GM23338 (cell line): Measurements from ENCODE around the gene ANKRD40CL. TPM values are rescaled to one million over a fixed set of nuclear protein-coding genes. Genes with fewer than 3 reads are reported as not detected.

Experiments
- ATAC-seq: fragments of 200-7000 bp; cut with Tn5 transposase; 3 replicates; pipeline ENCODE4 v1.9.1; 2020
- DNase-seq: peaks from one replicate; pipeline ENCODE4 v3.0.0-alpha.2; 2015; ENCODE audit warnings: low spot score
- H2AFZ ChIP-seq: fragments of 200-600 bp; sonication (generic); 2 replicates; pipeline ENCODE4 v1.8.0; 2016; ENCODE audit warnings: antibody characterized with exemption, mild to moderate bottlenecking, moderate library complexity
- H3F3A ChIP-seq: fragments of 200-600 bp; sonication (generic); replicated peaks from 2 replicates; pipeline ENCODE4 v1.8.0; 2017; ENCODE audit warnings: antibody characterized with exemption, mixed run types, low read depth
- H3K27ac ChIP-seq: fragments of 200-600 bp; sonication (generic); 2 replicates; pipeline ENCODE4 v1.6.1; 2016; ENCODE audit warnings: low read depth
- H3K27me3 ChIP-seq: fragments of 200-600 bp; sonication (generic); 2 replicates; pipeline ENCODE4 v1.8.0; 2016; ENCODE audit warnings: mild to moderate bottlenecking, mixed run types, moderate library complexity; ENCODE audit not compliant: insufficient read depth
- H3K36me3 ChIP-seq: fragments of 200-600 bp; sonication (generic); 2 replicates; pipeline ENCODE4 v1.8.0; 2016; ENCODE audit warnings: mild to moderate bottlenecking; ENCODE audit not compliant: insufficient read depth
- H3K4me1 ChIP-seq: fragments of 200-600 bp; sonication (generic); 2 replicates; pipeline ENCODE4 v1.8.0; 2016; ENCODE audit warnings: mild to moderate bottlenecking, moderate library complexity; ENCODE audit not compliant: insufficient read depth
- H3K4me2 ChIP-seq: fragments of 200-600 bp; sonication (generic); 2 replicates; pipeline ENCODE4 v1.7.1; 2017; ENCODE audit warnings: mixed run types
- H3K4me3 ChIP-seq: fragments of 200-600 bp; sonication (generic); 2 replicates; pipeline ENCODE4 v1.6.1; 2016; ENCODE audit warnings: mixed run types
- H3K79me2 ChIP-seq: fragments of 200-600 bp; sonication (generic); replicated peaks from 2 replicates; pipeline ENCODE4 v1.8.0; 2017; ENCODE audit warnings: mild to moderate bottlenecking; ENCODE audit not compliant: insufficient read depth
- H3K9me2 ChIP-seq: fragments of 200-600 bp; sonication (generic); 2 replicates; pipeline ENCODE4 v1.8.0; 2017; ENCODE audit not compliant: insufficient read depth
- H4K20me1 ChIP-seq: fragments of 200-600 bp; sonication (generic); replicated peaks from 2 replicates; pipeline ENCODE4 v1.8.0; 2017; ENCODE audit warnings: mild to moderate bottlenecking; ENCODE audit not compliant: insufficient read depth
- H3K27ac Mint-ChIP-seq: 2 replicates; pipeline ENCODE4 v1.8.0; 2020; ENCODE audit warnings: inconsistent platforms, mild to moderate bottlenecking, moderate library complexity, mixed read lengths
- H3K27me3 Mint-ChIP-seq: 3 replicates; pipeline ENCODE4 v1.8.0; 2022; ENCODE audit warnings: low read depth, mild to moderate bottlenecking, moderate library complexity, mixed read lengths, inconsistent platforms; ENCODE audit not compliant: insufficient read depth, poor library complexity
- H3K36me3 Mint-ChIP-seq: 3 replicates; pipeline ENCODE4 v1.8.0; 2021; ENCODE audit warnings: low read depth, mild to moderate bottlenecking, inconsistent platforms, moderate library complexity, mixed read lengths
- H3K4me1 Mint-ChIP-seq: 3 replicates; pipeline ENCODE4 v1.8.0; 2020; ENCODE audit warnings: mild to moderate bottlenecking, inconsistent platforms, mixed read lengths
- H3K4me3 Mint-ChIP-seq: 3 replicates; pipeline ENCODE4 v1.8.0; 2021; ENCODE audit warnings: moderate library complexity, mild to moderate bottlenecking, inconsistent platforms, mixed read lengths
- H3K9me3 Mint-ChIP-seq: 3 replicates; pipeline ENCODE4 v1.8.0; 2020; ENCODE audit warnings: moderate library complexity, mild to moderate bottlenecking, inconsistent platforms, mixed read lengths
- CREB1 ChIP-seq: fragments of 250-450 bp; sonication (Bioruptor Pico); IDR thresholded peaks from 2 replicates; pipeline ENCODE4 v1.5.0; 2020; ENCODE audit warnings: low read depth, mild to moderate bottlenecking, moderate library complexity
- EZH2phosphoT487 ChIP-seq: fragments of 200-600 bp; sonication (generic); IDR thresholded peaks from one replicate; pipeline ENCODE4 v1.8.1; 2018; ENCODE audit warnings: antibody characterized with exemption; ENCODE audit not compliant: unreplicated experiment
- JUNB ChIP-seq: IDR thresholded peaks from one replicate; pipeline ENCODE4 v1.6.1; 2016; ENCODE audit warnings: antibody characterized with exemption; ENCODE audit not compliant: unreplicated experiment
- NANOG ChIP-seq: IDR thresholded peaks from 2 replicates; pipeline ENCODE4 v1.6.1; 2016; ENCODE audit warnings: antibody characterized with exemption, borderline replicate concordance
- POLR2AphosphoS5 ChIP-seq: IDR thresholded peaks from 2 replicates; pipeline ENCODE4 v1.6.1; 2016; ENCODE audit warnings: antibody characterized with exemption, low read depth
- ZNF331 ChIP-seq: fragments of 250-450 bp; sonication (Bioruptor Pico); IDR thresholded peaks from 2 replicates; pipeline ENCODE4 v1.5.0; 2020; ENCODE audit warnings: low read depth, mild to moderate bottlenecking, moderate library complexity
- polyA plus RNA-seq: library from polyadenylated mRNA; unstranded; fragments of >200 nt; fragmentation: Nextera tagmentation; extraction: Ambion mirVana; gene quantifications from 2 replicates; pipeline ENCODE4 v1.2.1, GENCODE V29; 2016
- total RNA-seq: library from RNA; depleted of rRNA; stranded (reverse); fragments of >200 nt; shearing (Covaris generic); gene quantifications from 2 replicates; pipeline ENCODE4 v1.2.3, GENCODE V29; 2014
- TF ChIP-seq, protein P1 (sequence below): fragments of 250-450 bp; sonication (Bioruptor Pico); IDR thresholded peaks from 2 replicates; pipeline ENCODE4 v1.5.0; 2020; ENCODE audit warnings: mild to moderate bottlenecking, moderate library complexity

ANKRD40CL gene
- total and polyA plus RNA-seq, 2 experiments from 2014 or later = not detected

DNA sequence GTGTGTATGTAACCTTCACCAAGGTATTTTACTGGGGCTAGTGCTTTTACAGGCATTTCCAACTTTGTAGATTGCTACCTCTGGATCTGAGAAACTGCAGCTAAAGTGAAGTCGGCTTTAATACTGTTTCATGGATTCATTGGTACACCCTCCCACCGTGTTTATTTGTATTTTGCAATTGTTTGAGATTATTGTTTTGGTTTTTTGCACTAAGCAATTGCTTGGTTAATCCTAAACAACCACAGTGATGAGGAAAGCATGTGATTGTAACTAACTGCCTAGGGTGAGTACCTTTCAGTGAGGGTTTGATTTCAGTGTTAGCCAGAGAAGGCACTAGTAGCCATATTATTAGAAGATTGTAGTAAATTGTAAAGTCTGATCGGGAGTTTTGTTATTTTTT is 44.6 kb downstream of the ANKRD40CL start (continued):
- TF ChIP-seq JUNB = no peak
- TF ChIP-seq EZH2phosphoT487 = no peak
- no peak for TF ChIP-seq ZNF331 (CRISPR knock-in tag)
- TF ChIP-seq, protein P1, sequence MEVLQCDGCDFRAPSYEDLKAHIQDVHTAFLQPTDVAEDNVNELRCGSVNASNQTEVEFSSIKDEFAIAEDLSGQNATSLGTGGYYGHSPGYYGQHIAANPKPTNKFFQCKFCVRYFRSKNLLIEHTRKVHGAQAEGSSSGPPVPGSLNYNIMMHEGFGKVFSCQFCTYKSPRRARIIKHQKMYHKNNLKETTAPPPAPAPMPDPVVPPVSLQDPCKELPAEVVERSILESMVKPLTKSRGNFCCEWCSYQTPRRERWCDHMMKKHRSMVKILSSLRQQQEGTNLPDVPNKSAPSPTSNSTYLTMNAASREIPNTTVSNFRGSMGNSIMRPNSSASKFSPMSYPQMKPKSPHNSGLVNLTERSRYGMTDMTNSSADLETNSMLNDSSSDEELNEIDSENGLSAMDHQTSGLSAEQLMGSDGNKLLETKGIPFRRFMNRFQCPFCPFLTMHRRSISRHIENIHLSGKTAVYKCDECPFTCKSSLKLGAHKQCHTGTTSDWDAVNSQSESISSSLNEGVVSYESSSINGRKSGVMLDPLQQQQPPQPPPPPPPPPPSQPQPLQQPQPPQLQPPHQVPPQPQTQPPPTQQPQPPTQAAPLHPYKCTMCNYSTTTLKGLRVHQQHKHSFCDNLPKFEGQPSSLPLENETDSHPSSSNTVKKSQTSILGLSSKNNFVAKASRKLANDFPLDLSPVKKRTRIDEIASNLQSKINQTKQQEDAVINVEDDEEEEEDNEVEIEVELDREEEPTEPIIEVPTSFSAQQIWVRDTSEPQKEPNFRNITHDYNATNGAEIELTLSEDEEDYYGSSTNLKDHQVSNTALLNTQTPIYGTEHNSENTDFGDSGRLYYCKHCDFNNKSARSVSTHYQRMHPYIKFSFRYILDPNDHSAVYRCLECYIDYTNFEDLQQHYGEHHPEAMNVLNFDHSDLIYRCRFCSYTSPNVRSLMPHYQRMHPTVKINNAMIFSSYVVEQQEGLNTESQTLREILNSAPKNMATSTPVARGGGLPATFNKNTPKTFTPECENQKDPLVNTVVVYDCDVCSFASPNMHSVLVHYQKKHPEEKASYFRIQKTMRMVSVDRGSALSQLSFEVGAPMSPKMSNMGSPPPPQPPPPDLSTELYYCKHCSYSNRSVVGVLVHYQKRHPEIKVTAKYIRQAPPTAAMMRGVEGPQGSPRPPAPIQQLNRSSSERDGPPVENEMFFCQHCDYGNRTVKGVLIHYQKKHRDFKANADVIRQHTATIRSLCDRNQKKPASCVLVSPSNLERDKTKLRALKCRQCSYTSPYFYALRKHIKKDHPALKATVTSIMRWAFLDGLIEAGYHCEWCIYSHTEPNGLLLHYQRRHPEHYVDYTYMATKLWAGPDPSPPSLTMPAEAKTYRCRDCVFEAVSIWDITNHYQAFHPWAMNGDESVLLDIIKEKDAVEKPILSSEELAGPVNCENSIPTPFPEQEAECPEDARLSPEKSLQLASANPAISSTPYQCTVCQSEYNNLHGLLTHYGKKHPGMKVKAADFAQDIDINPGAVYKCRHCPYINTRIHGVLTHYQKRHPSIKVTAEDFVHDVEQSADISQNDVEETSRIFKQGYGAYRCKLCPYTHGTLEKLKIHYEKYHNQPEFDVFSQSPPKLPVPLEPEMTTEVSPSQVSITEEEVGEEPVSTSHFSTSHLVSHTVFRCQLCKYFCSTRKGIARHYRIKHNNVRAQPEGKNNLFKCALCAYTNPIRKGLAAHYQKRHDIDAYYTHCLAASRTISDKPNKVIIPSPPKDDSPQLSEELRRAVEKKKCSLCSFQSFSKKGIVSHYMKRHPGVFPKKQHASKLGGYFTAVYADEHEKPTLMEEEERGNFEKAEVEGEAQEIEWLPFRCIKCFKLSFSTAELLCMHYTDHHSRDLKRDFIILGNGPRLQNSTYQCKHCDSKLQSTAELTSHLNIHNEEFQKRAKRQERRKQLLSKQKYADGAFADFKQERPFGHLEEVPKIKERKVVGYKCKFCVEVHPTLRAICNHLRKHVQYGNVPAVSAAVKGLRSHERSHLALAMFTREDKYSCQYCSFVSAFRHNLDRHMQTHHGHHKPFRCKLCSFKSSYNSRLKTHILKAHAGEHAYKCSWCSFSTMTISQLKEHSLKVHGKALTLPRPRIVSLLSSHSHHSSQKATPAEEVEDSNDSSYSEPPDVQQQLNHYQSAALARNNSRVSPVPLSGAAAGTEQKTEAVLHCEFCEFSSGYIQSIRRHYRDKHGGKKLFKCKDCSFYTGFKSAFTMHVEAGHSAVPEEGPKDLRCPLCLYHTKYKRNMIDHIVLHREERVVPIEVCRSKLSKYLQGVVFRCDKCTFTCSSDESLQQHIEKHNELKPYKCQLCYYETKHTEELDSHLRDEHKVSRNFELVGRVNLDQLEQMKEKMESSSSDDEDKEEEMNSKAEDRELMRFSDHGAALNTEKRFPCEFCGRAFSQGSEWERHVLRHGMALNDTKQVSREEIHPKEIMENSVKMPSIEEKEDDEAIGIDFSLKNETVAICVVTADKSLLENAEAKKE = no peak

GRCh38 chr17:50721194-50722010 is 45.9 kb downstream of the ANKRD40CL start:
- Histone ChIP-seq H4K20me1 (peaks cover 49% of the 10 kb centered on the region), H3K4me1 (peaks cover 21% of the 10 kb centered on the region), H3F3A (0 out of 2 replicates have a peak, but pooled peaks cover 6% of the 10 kb centered on the region), H3K4me3 (peak overlapping the region; percentile 68), H2AFZ (no peak overlapping the region), H3K79me2 (peaks cover 70% of the 10 kb centered on the region), H3K27ac (no peak overlapping the region), H3K27me3 (no peaks in the 10 kb centered on the region), H3K4me2 (peak overlapping the region; percentile 89), H3K36me3 (no peaks in the 10 kb centered on the region), H3K9me2 (no peaks in the 10 kb centered on the region)
- H3K4me1 Mint-ChIP-seq = peaks cover 17% of the 10 kb centered on the region; the same call in 2 of the 3 replicates
- ATAC-seq = no peak
- peak overlapping the region; percentile 2; the same call in 1 of the 2 replicates for H3K27ac Mint-ChIP-seq
- H3K36me3 Mint-ChIP-seq = no peaks in the 10 kb centered on the region
- H3K4me3 Mint-ChIP-seq = peak overlapping the region; percentile 99
- no peak for DNase-seq
- H3K9me3 Mint-ChIP-seq = peaks cover 3% of the 10 kb centered on the region; the same call in 1 of the 3 replicates
- H3K27me3 Mint-ChIP-seq = peaks cover 7% of the 10 kb centered on the region
- TF ChIP-seq CREB1 (CRISPR knock-in tag) (no peak), EZH2phosphoT487 (no peak), POLR2AphosphoS5 (no peak), NANOG (no peak), JUNB (no peak)
- TF ChIP-seq, protein P1 = no peak
